NT2/D1 (cell line): ENCODE data around the gene C6orf118.

Experiments used
- DNase-seq: peaks from one replicate; pipeline ENCODE4 v3.0.0-alpha.2; 2011; ENCODE audit warnings: low read depth, low spot score
- H3K27me3 ChIP-seq: 2 replicates; pipeline ENCODE4 v1.6.0; 2011; ENCODE audit warnings: mild to moderate bottlenecking; ENCODE audit not compliant: insufficient read length, insufficient read depth
- H3K36me3 ChIP-seq: 2 replicates; pipeline ENCODE4 v1.6.1; 2011; ENCODE audit warnings: mild to moderate bottlenecking, low read length, mixed read lengths; ENCODE audit not compliant: insufficient read depth, insufficient read length
- H3K4me1 ChIP-seq: 2 replicates; pipeline ENCODE4 v1.5.1; 2011; ENCODE audit not compliant: insufficient read depth, insufficient read length
- H3K4me3 ChIP-seq: 2 replicates; pipeline ENCODE4 v1.5.1; 2011; ENCODE audit warnings: low read depth; ENCODE audit not compliant: insufficient read length
- H3K9ac ChIP-seq: 2 replicates; pipeline ENCODE4 v1.6.0; 2011; ENCODE audit warnings: low read depth; ENCODE audit not compliant: insufficient read length
- H3K9me3 ChIP-seq: 2 replicates; pipeline ENCODE4 v1.5.1; 2011; ENCODE audit warnings: mild to moderate bottlenecking, low read length; ENCODE audit not compliant: insufficient read depth
- SUZ12 ChIP-seq: IDR thresholded peaks from 2 replicates; pipeline ENCODE4 v1.6.1; 2011; ENCODE audit not compliant: insufficient read length, insufficient read depth; ENCODE audit errors: extremely low read depth
- YY1 ChIP-seq: IDR thresholded peaks from 2 replicates; pipeline ENCODE4 v1.6.1; 2011; ENCODE audit not compliant: insufficient read length, insufficient read depth
- ZNF274 ChIP-seq: IDR thresholded peaks from 2 replicates; pipeline ENCODE4 v1.6.1; 2011; ENCODE audit warnings: mild to moderate bottlenecking, low read depth, low read length

Gene C6orf118

DNA sequence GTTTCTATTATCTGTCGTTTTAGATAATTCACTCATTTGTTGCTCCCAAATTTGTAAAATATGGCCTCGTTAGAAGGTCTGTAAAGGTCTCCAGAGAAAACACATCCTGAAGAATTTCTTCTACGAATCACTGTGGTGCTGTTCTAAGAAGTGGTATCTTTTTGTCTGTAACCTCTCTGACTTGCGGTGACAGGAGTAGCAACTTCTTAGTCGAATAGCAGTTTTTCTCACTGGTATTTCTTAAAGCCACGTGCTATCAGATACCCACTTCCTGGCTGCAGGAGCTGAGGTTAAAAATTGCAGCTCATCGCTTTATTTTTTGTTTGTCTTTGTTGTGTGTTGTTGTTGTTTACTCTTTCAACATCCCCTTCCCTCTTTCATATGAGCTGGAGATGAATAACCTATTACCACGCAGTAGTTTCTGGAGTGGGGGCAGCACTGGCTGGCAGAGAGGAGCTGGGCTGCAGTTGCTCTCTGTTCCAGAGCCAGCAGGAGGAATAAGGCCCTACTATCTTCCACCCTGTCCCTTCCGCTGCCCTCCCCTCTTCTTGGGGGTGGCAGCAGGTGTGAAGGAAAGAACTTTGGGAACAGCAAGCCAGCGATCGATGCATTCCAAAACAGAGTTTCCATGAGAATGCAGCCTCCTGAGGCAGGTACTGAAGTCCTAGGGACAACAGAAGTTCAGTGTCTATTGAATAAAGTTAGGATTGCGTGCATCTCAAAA lies 64.7 kb downstream of the C6orf118 start:
- no peak for DNase-seq
- no peaks in the 10 kb centered on the region for H3K27me3 ChIP-seq
- no peaks in the 10 kb centered on the region for H3K9me3 ChIP-seq
- no peaks in the 10 kb centered on the region for H3K36me3 ChIP-seq
- no peak overlapping the region for H3K4me3 ChIP-seq
- H3K4me1 ChIP-seq = no peaks in the 10 kb centered on the region
- H3K9ac ChIP-seq = no peak overlapping the region
- TF ChIP-seq SUZ12 = no peak
- TF ChIP-seq ZNF274 = no peak
- no peak for TF ChIP-seq YY1

DNA sequence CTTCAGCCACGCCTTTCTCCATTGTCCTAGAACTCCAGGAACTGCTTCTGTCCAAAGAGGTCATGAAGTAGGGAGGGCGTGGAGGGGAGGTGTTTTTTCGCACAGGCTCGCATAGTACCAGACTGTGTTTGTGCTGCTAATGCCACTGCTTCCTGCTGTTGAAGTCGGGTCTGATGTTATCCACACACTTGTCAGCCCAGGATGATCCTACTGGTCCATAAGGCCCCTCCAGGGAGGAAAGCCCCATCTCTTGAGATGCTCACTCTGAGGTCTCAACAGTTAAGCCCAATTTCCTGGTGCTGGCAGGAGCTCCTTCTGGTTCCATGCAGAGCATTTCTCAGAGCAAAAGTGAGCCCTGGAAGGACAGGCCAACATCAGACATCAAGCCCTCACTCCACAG lies 65.6 kb downstream of the C6orf118 start:
- no peak for TF ChIP-seq ZNF274
- TF ChIP-seq SUZ12 = no peak
- TF ChIP-seq YY1 = no peak
- Histone ChIP-seq H3K27me3 (no peaks in the 10 kb centered on the region), H3K9me3 (no peaks in the 10 kb centered on the region), H3K4me1 (no peaks in the 10 kb centered on the region), H3K4me3 (no peak overlapping the region), H3K36me3 (no peaks in the 10 kb centered on the region), H3K9ac (no peak overlapping the region)
- no peak for DNase-seq

DNA sequence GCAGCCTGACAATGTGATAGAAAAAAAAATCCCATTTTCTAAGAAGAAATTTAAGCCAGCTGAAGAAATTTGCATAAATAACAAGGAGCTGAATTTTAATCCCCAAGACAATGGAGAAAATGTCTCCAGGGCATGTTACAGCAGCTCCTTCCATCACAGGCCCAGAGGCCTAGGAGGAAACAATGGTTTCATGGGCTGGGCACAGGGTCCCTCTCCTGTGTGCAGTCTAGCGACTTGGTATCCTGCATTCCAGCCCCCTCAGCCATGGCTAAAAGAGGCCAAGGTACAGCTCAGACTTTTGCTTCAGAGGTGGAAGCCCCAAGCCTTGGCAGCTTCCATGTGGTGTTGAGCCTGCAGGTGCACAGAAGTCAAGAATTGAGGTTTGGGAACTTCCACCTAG lies 73.1 kb downstream of the C6orf118 start:
- no peak overlapping the region for H3K9ac ChIP-seq
- no peaks in the 10 kb centered on the region for H3K4me1 ChIP-seq
- DNase-seq = no peak
- H3K9me3 ChIP-seq = peaks cover 14% of the 10 kb centered on the region; the same call in 1 of the 2 replicates
- no peaks in the 10 kb centered on the region for H3K36me3 ChIP-seq
- H3K27me3 ChIP-seq = no peaks in the 10 kb centered on the region
- H3K4me3 ChIP-seq = no peak overlapping the region
- no peak for TF ChIP-seq ZNF274

DNA sequence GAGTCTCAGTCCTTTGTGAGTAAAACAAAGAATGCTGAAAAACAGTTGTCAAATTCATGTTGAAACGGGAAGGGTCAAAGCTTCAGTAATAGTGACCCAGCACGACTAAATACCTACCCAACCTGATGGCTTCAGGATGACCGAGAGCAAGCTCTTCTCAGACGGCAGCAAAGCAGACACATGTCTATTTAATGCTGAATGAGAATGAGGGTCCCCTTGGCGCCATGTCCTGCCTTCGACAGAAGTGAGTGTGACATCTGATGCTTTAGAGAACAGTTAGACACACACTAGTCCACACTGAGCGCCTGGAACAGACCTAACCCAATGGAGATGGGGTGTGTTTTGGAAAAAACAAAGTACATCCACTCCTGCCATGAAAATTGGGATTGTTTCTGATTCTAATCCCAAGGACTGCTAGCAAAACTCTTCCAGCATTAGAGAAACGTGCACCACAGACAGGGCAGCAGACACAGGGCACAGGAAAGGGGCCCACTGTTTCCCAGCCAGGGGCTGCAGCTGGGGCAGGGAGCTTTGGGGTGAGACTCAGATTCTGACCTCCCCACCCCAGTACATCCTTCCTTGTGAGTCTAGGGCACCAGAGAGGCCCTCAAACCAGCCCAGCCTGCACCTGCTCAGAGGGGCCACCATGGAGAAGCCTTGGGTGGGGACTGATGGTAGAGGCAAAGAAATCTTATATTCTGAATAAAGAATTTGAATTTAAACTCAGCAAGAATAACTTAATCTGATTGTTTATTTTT lies 76.5 kb downstream of the C6orf118 start:
- no peak overlapping the region for H3K9ac ChIP-seq
- TF ChIP-seq ZNF274 (no peak), SUZ12 (no peak)
- no peak overlapping the region for H3K4me3 ChIP-seq
- no peaks in the 10 kb centered on the region for H3K36me3 ChIP-seq
- H3K9me3 ChIP-seq = peaks cover 14% of the 10 kb centered on the region; the same call in 1 of the 2 replicates
- no peak for DNase-seq
- no peaks in the 10 kb centered on the region for H3K4me1 ChIP-seq
- H3K27me3 ChIP-seq = no peaks in the 10 kb centered on the region

DNA sequence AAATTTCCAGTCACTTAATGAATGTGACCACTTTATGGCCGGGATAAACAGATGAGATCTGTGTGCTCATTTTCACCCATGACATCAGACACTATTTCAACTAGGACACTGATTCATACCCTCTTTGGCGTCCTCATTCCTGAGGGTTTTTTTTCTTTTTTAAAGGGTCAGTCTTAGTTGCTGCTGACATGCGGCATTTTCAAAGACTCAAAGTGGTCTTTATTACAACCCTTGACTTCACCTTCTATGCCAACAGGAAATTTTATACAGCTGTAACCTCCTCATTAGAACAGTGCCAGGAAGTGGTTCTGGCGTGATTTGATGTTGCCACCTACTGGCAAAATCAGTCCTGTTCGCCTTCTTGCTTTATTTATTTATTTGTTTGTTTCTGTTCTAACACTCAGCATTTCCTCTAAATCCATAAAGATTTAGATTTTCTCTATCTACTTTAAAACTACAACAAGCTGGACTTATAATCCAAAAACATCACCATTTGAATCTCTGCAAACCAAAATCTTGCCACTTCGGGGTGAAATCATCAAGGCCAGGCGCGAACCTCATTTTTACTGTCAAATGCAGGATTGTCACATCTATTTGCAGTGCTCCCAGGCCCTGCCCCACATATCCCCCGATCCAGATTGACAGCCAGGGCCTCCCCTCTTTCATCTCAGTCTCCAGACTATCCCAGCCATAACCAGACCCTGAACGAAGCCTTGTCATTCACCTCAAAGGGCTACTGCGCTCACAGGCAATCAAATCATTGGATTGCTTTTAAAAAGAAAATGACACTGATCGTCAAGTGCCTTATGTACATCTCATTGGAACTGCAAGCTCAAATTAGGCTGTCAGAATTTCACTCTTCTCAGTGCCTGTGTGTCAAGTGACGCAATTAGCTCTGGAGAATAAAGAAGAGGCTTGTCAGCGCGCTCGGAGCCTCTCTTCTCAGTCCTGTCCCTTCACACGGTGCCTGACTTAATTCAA lies 77.5 kb downstream of the C6orf118 start:
- Histone ChIP-seq H3K4me1 (no peaks in the 10 kb centered on the region), H3K9ac (no peak overlapping the region), H3K36me3 (no peaks in the 10 kb centered on the region), H3K4me3 (no peak overlapping the region), H3K27me3 (no peaks in the 10 kb centered on the region), H3K9me3 (peaks cover 14% of the 10 kb centered on the region; the same call in 1 of the 2 replicates)
- peak; percentile 15 for DNase-seq
- TF ChIP-seq ZNF274 (no peak), YY1 (no peak), SUZ12 (no peak)

DNA sequence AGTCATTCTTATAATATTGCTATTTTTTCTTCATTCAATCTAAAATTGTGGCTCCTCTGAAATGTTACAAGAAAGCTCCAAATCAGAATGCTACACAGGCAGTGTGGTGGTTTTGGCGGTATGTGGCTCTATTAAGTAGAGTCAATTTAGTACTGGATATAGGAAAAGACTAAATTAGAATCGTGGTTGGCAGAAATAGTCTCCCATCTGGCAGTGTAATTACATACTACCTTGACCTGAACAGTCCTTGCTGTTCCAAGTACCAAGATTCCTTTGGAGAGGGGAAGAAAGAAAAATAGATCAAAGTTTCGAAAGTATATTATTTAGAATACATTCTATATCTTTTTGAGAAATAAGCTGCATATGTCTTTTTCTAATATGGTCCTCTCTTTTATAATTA lies 78.2 kb downstream of the C6orf118 start:
- H3K9me3 ChIP-seq = peaks cover 7% of the 10 kb centered on the region; the same call in 1 of the 2 replicates
- TF ChIP-seq ZNF274 = no peak
- H3K4me1 ChIP-seq = no peaks in the 10 kb centered on the region

More for the DNA sequence above, 78.2 kb downstream of the C6orf118 start:
- DNase-seq = no peak
- no peak overlapping the region for H3K4me3 ChIP-seq
- no peaks in the 10 kb centered on the region for H3K27me3 ChIP-seq
- H3K36me3 ChIP-seq = no peaks in the 10 kb centered on the region
- no peak overlapping the region for H3K9ac ChIP-seq
